Right atrium auricular region (tissue), 2 donors: ENCODE measurements around the gene B3GNT3. TPM values are rescaled to one million over a fixed set of nuclear protein-coding genes. Genes with fewer than 3 reads are reported as not detected.

ENCODE experiments used
- DNase-seq: peaks from one replicate; pipeline ENCODE4 v3.0.0-alpha.2; 2019; ENCODE audit warnings: low spot score
- H3K27ac ChIP-seq, 2 donors: fragments of 200-600 bp; sonication (generic); 1 replicate in 1 of 2; 2 replicates in 1 of 2; pipeline ENCODE4 v1.5.1; 2016 to 2019
- H3K27me3 ChIP-seq, 2 donors: fragments of 200-600 bp; sonication (generic); one replicate each; pipeline versions ENCODE4 v1.5.1 to v1.6.0; 2017 to 2019
- H3K36me3 ChIP-seq: fragments of 200-600 bp; sonication (generic); one replicate; pipeline ENCODE4 v1.5.1; 2016
- H3K4me1 ChIP-seq, 2 donors: fragments of 200-600 bp; sonication (generic); one replicate each; pipeline versions ENCODE4 v1.5.1 to v1.6.0; 2017 to 2019
- H3K4me3 ChIP-seq, 2 donors: fragments of 200-600 bp; sonication (generic); 1 replicate in 1 of 2; 2 replicates in 1 of 2; pipeline ENCODE4 v1.5.1; 2017 to 2019; ENCODE audit warnings: mild to moderate bottlenecking in 1 of 2, moderate library complexity in 1 of 2
- H3K9me3 ChIP-seq, 2 donors: fragments of 200-600 bp; sonication (generic); one replicate each; pipeline ENCODE4 v1.5.1; 2019
- total RNA-seq, 2 donors: library from RNA; depleted of rRNA; stranded (reverse); fragments of >200 nt; gene quantifications; one replicate each; pipeline ENCODE4 v1.1.0, GENCODE V29; 2016
- TF ChIP-seq, protein P1 (sequence below), 2 donors: fragments of 200-600 bp; sonication (generic); IDR thresholded peaks; one replicate each; pipeline ENCODE4 v1.5.1; 2019; ENCODE audit warnings: antibody characterized with exemption in 2 of 2

The B3GNT3 gene
- total RNA-seq, 2 donors from 2014 or later = not detected

DNA sequence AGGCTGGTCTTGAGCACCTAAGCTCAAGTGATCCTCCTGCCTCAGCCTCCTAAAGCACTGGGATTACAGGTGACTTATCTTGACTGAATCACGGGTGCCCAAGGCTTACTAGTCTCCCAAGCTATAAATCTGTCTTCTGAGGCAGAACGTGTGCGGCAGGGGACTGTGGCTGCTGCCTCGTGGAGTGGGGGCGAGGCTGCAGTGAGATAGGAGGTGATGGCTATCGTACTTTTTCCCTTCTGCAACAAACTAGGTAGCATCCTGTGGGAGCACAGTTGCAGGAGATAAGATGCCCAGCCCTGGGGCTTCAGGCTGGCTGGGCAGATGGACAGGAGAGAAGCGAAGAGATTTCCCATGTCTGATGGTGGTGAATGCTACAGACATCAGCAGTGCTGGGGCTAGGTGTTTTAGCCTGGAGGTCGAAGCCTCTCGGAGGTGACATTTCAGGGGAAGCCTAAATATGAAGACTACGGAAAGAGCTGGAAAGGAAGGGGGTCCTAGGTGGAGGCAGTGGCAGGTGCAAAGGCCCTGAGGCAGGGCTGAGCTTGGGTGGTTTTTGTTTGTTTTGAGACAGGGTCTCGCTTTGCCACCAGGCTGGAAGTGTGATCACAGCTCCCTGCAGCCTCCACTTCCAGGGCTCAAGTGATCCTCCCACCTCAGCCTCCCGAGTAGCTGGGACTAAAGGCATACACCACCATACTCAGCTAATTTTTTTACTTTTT lies 7.4 kb downstream of the B3GNT3 start:
- Histone ChIP-seq H3K9me3 (no peaks in the 10 kb centered on the region), H3K4me3 (no peak overlapping the region), H3K27ac (no peak overlapping the region), H3K4me1 (no peaks in the 10 kb centered on the region), H3K27me3 (no peaks in the 10 kb centered on the region), H3K36me3 (no peaks in the 10 kb centered on the region)
- TF ChIP-seq, protein P1, sequence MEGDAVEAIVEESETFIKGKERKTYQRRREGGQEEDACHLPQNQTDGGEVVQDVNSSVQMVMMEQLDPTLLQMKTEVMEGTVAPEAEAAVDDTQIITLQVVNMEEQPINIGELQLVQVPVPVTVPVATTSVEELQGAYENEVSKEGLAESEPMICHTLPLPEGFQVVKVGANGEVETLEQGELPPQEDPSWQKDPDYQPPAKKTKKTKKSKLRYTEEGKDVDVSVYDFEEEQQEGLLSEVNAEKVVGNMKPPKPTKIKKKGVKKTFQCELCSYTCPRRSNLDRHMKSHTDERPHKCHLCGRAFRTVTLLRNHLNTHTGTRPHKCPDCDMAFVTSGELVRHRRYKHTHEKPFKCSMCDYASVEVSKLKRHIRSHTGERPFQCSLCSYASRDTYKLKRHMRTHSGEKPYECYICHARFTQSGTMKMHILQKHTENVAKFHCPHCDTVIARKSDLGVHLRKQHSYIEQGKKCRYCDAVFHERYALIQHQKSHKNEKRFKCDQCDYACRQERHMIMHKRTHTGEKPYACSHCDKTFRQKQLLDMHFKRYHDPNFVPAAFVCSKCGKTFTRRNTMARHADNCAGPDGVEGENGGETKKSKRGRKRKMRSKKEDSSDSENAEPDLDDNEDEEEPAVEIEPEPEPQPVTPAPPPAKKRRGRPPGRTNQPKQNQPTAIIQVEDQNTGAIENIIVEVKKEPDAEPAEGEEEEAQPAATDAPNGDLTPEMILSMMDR (IDR thresholded peaks at IDR 0.05) = no peak
- DNase-seq = no peak

DNA sequence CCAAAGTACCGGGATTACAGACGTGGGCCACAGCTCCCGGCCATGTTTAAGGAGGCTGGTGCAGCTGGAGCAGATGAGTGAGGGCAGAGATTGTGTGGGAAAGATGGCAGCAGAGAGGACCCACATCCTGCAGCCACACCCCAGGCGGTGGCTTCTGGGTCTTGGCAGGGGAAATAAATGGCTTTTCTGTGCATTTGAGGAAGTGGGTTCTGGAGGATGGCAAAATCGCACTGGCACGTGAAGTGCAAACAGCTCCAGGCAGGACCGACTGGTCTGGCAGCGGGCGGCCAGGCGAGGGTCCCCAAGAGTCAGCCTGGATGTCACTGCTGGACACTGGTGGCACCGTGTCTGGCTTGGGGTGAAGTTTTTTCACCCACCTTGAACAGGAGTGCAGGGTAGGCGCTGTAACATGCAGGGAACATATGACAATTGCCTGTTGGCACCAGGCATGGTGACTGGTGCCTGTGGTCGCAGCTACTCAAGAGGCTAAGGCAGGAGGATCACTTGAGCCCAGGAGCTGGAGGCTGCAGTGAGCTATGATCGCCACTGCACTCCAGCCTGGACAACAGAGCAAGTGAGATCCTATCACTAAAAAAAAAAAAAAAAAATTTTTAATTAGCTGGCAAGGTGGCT lies 8.4 kb downstream of the B3GNT3 start:
- H3K36me3 ChIP-seq = no peaks in the 10 kb centered on the region
- no peak overlapping the region for H3K27ac ChIP-seq
- H3K4me1 ChIP-seq = no peaks in the 10 kb centered on the region
- TF ChIP-seq, protein P1 (IDR thresholded peaks at IDR 0.05) = no peak
- no peaks in the 10 kb centered on the region for H3K9me3 ChIP-seq
- DNase-seq = no peak
- H3K27me3 ChIP-seq = no peaks in the 10 kb centered on the region
- H3K4me3 ChIP-seq = no peak overlapping the region

DNA sequence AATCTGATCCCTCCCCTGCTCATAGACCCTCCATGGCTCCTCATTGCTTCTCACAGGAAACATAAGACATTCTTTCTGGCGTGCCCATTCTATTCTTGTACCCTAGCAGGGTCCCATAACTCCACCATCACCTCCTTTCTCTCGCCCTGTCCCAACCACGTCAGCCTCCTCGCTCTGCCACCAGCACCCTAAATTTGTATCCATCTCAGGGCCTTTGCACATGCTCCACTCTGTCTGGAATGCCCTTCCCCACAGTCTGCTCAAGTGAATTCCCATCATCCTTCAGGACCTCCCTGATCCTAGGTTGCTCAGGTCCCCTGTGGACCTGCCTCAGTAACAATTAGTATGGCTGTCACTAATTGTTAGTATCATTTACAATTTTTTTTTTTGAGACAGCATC lies 10.5 kb downstream of the B3GNT3 start:
- Histone ChIP-seq H3K4me3 (no peak overlapping the region), H3K27ac (no peak overlapping the region), H3K9me3 (no peaks in the 10 kb centered on the region), H3K27me3 (no peaks in the 10 kb centered on the region), H3K36me3 (no peaks in the 10 kb centered on the region), H3K4me1 (no peaks in the 10 kb centered on the region)
- TF ChIP-seq, protein P1 (IDR thresholded peaks at IDR 0.05) = no peak
- DNase-seq = no peak

DNA sequence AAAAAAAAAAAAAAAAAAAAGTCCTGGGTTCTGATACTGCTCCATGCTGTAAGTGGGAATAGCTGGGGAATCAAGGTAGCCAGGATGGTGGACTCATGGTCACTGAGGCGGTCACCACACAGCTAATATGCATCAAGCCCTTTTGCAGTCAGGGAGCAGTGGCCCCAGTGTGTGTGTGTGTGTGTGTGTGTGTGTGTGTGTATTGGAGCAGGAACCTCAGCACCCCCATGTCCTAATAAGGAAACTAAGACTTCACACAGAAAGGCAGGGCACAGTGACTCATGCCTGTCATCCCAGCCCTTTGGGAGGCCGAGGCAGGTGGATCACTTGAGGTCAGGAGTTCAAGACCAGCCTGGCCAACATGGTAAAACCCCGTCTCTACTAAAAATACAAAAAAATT lies 12.0 kb downstream of the B3GNT3 start:
- H3K9me3 ChIP-seq = peaks cover 0 to 9% of the 10 kb centered on the region in 2 donors
- no peaks in the 10 kb centered on the region for H3K27me3 ChIP-seq
- TF ChIP-seq, protein P1 (IDR thresholded peaks at IDR 0.05) = no peak
- DNase-seq = no peak
- no peaks in the 10 kb centered on the region for H3K36me3 ChIP-seq
- H3K4me3 ChIP-seq = no peak overlapping the region
- no peaks in the 10 kb centered on the region for H3K4me1 ChIP-seq
- no peak overlapping the region for H3K27ac ChIP-seq

DNA sequence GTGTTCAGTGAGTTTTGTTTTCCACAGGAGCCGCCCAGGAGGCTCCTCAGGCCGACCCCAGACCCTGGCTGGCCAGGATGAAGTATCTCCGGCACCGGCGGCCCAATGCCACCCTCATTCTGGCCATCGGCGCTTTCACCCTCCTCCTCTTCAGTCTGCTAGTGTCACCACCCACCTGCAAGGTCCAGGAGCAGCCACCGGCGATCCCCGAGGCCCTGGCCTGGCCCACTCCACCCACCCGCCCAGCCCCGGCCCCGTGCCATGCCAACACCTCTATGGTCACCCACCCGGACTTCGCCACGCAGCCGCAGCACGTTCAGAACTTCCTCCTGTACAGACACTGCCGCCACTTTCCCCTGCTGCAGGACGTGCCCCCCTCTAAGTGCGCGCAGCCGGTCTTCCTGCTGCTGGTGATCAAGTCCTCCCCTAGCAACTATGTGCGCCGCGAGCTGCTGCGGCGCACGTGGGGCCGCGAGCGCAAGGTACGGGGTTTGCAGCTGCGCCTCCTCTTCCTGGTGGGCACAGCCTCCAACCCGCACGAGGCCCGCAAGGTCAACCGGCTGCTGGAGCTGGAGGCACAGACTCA lies 12.9 kb downstream of the B3GNT3 start:
- Histone ChIP-seq H3K4me1 (no peaks in the 10 kb centered on the region), H3K36me3 (no peaks in the 10 kb centered on the region), H3K27me3 (no peaks in the 10 kb centered on the region), H3K4me3 (no peak overlapping the region), H3K9me3 (peaks cover 0 to 9% of the 10 kb centered on the region in 2 donors), H3K27ac (no peak overlapping the region)
- TF ChIP-seq, protein P1 (IDR thresholded peaks at IDR 0.05) = no peak
- no peak for DNase-seq
